ENCODE measurements around the gene IRX4.
A peak's percentile ranks its signal among the peaks of the same experiment; 100 is the strongest.

IRX4 gene

GRCh38 chr5:1834022-1834551 lies 48.6 kb downstream of the IRX4 start:
- no peak for TF ChIP-seq CTCF (IDR thresholded peaks at IDR 0.05; ENCODE audit: low read depth, low read length)
- Histone ChIP-seq H3K27ac (no peak overlapping the region), H3K27me3 (ENCODE audit: insufficient read depth, low read depth, severe bottlenecking) (no peaks in the 10 kb centered on the region), H3K9me3 (ENCODE audit: severe bottlenecking) (no peaks in the 10 kb centered on the region), H3K4me3 (ENCODE audit: low read depth, low read length) (no peak overlapping the region), H3K36me3 (peaks cover 4% of the 10 kb centered on the region)
- DNase-seq, result no peak

GRCh38 chr5:1833264-1834021 lies 49.3 kb downstream of the IRX4 start:
- no peak for DNase-seq
- Histone ChIP-seq H3K36me3 (peaks cover 4% of the 10 kb centered on the region), H3K9me3 (ENCODE audit: severe bottlenecking) (no peaks in the 10 kb centered on the region), H3K4me3 (ENCODE audit: low read depth, low read length) (no peak overlapping the region), H3K27me3 (ENCODE audit: insufficient read depth, low read depth, severe bottlenecking) (no peaks in the 10 kb centered on the region), H3K27ac (no peak overlapping the region)
- no peak for TF ChIP-seq CTCF (IDR thresholded peaks at IDR 0.05; ENCODE audit: low read depth, low read length)

GRCh38 chr5:1832511-1833250 lies 50.0 kb downstream of the IRX4 start:
- Histone ChIP-seq H3K27ac (no peak overlapping the region), H3K36me3 (peaks cover 6% of the 10 kb centered on the region), H3K27me3 (ENCODE audit: insufficient read depth, low read depth, severe bottlenecking) (no peaks in the 10 kb centered on the region), H3K9me3 (ENCODE audit: severe bottlenecking) (no peaks in the 10 kb centered on the region), H3K4me3 (ENCODE audit: low read depth, low read length) (no peak overlapping the region)
- no peak for TF ChIP-seq CTCF (IDR thresholded peaks at IDR 0.05; ENCODE audit: low read depth, low read length)
- no peak for DNase-seq

DNA sequence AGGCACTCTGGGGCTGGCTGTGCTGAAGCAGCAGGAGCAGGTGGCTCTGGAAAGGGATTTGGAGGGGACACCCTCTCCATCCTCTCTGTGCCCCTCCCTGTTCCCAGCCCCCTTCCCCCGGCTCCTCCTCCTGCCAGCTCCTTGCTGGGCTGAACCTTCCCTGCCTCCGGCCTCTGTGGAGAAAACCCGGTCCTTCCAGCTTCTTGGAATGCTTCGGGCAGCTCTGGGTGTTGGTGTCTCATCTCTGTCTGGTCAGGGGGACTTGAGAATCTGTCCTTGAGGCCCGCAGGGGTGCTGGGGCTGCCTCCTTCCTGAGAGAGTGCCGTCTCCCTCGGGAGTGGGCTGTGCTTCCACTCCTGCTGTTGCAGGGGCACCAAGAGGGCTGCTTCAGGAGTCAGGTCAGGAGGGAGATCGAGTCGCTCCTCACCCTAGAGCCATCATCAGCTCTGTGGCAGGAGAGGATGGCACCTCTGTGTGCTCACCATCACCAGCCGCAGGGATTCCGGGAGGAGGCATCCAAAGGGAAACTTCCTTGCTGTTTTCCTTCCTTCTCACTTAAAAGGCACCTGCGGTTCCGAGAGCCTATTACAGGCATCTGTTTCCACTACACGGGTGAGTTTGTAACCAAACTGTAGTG lies 50.9 kb downstream of the IRX4 start:
- TF ChIP-seq CTCF (IDR thresholded peaks at IDR 0.05; ENCODE audit: low read depth, low read length), result no peak
- no peaks in the 10 kb centered on the region for H3K9me3 ChIP-seq (ENCODE audit: severe bottlenecking)
- DNase-seq, result peak; percentile 67
- no peaks in the 10 kb centered on the region for H3K27me3 ChIP-seq (ENCODE audit: insufficient read depth, low read depth, severe bottlenecking)
- no peak overlapping the region for H3K4me3 ChIP-seq (ENCODE audit: low read depth, low read length)
- no peak overlapping the region for H3K27ac ChIP-seq
- peaks cover 15% of the 10 kb centered on the region for H3K36me3 ChIP-seq

- DNase-seq, result no peak
- Histone ChIP-seq H3K27me3 (ENCODE audit: insufficient read depth, low read depth, severe bottlenecking) (no peaks in the 10 kb centered on the region), H3K27ac (no peak overlapping the region), H3K4me3 (ENCODE audit: low read depth, low read length) (no peak overlapping the region), H3K9me3 (ENCODE audit: severe bottlenecking) (no peaks in the 10 kb centered on the region), H3K36me3 (peaks cover 18% of the 10 kb centered on the region)
- no peak for TF ChIP-seq CTCF (IDR thresholded peaks at IDR 0.05; ENCODE audit: low read depth, low read length)
These were observed 51.5 kb downstream of the IRX4 start for GRCh38 chr5:1831257-1831656.
